ENCODE measurements around the gene ZFYVE28.

The ZFYVE28 gene

DNA sequence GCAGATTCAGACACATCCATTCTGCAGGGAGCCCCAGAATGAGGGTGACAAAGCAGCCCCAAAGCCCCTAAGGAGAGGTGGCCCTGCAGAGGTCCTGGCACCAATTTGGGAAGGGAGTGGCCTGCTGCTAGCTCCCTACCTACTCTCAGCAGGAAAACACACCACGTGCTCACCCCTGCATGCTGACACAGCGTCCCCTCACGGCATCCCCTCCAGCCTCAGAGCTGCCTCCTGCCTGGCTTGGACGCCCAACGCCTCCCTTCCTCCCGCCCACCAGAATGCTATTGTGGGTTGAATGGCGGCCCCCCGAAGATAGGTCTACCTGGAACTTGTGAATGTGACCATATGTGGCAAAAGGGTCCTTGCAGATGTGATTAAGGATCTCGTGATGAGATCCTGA is 28.8 kb downstream of the ZFYVE28 start:
- CTCF ChIA-PET = interaction anchor here (1.1 to 7.5 kb wide), 3 partner anchors 10 to 42 kb away, joined by 3 to 49 read pairs (median 8); no protein-coding TSS in a partner anchor
- Histone ChIP-seq H3K9me3 (ENCODE audit: control extremely low read depth in 1 of 5, control insufficient read depth in 4 of 5, insufficient read depth in 2 of 5, low read depth in 1 of 5, low read length in 4 of 5) (no peaks in the 10 kb centered on the region), H3K27me3 (replicated peaks in 2 of 5; ENCODE audit: control insufficient read depth in 4 of 5, insufficient read depth in 5 of 5, low read length in 4 of 5) (peaks cover 0 to 14% (median 9%) of the 10 kb centered on the region in 5 experiments), H3K27ac (ENCODE audit: insufficient read depth in 1 of 2, low read depth in 1 of 2, low read length in 2 of 2, poor library complexity in 1 of 2, severe bottlenecking in 2 of 2) (no peak overlapping the region), H3K4me3 (ENCODE audit: control insufficient read depth in 1 of 7, extremely low read depth in 1 of 7, insufficient read depth in 4 of 7, low read depth in 2 of 7, low read length in 6 of 7) (no peak overlapping the region), H3K36me3 (ENCODE audit: control insufficient read depth in 4 of 4, insufficient read depth in 4 of 4, low read length in 3 of 4) (no peaks in the 10 kb centered on the region), H3K4me1 (ENCODE audit: control extremely low read depth in 1 of 4, control insufficient read depth in 4 of 4, insufficient read depth in 4 of 4, low read length in 3 of 4) (peaks cover 5 to 40% (median 32%) of the 10 kb centered on the region in 4 experiments)
- no peak for DNase-seq
- WGBS (ENCODE audit: insufficient coverage) = 75% methylated on average over 4 of the region's 9 CpGs
- POLR2A ChIA-PET = no interaction called here

DNA sequence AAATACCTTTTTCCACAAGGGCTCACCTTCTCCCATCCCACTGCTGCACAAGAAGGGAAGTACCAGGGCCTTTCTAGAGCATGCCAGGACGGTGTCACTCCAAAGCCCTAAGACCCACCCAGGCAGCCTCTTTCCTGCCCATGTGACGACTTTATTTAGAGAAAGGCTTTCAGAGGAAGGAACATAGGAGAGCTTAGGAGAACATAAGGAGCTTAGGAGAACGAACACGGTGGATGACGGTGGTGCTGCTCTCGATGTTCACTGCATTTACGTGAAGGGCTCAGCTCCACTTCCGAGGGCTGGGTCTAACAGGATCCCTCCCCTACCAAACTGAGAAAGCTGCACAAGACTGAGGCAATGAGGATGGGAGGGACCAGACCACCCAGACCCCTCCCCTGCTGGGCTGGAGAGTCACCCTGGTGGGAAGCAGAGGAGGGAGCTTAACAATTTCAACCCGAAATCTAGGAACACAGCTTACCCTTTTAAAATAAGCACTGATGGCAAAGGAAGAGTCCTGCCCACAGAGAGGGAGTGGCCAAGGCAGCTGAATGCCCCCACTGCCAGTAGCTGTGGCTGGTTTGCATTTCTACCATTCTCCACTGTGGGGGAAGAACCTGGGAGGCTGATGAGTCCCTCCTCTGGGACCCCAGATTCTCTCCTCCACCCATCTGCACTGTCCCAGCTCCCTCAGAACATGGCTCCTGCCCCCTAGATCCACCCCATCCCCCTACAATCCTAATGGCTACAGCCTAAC is 29.8 kb downstream of the ZFYVE28 start:
- ChIA-PET POLR2A (no interaction called here), CTCF (interaction anchor here (0.9 to 7.5 kb wide), 6 partner anchors 9 to 54 kb away, joined by 3 to 49 read pairs (median 4); no protein-coding TSS in a partner anchor)
- H3K27ac ChIP-seq (ENCODE audit: insufficient read depth in 1 of 2, low read depth in 1 of 2, low read length in 2 of 2, poor library complexity in 1 of 2, severe bottlenecking in 2 of 2) = no peak overlapping the region

DNA sequence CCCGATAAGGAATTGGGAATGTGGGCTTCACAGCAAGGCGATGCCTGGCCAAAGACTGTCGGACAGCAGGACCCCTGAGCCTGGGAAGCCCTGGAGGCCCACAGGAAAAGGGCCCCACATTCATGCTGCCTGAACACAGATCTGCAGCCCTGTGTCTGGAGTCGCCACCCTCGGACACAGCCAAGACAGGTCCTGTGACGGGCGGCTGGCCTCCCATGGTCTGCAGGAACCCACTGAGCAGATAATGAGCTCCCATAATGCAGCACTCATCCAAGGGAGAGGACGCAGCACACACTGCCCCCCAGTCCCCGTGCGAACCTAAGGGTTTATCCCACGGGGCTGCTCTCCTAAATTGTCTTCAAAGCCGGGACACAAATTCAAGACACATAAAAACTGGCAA is 30.6 kb downstream of the ZFYVE28 start:
- DNase-seq = no peak
- Histone ChIP-seq H3K36me3 (ENCODE audit: control insufficient read depth in 4 of 4, insufficient read depth in 4 of 4, low read length in 3 of 4) (no peaks in the 10 kb centered on the region), H3K27ac (ENCODE audit: insufficient read depth in 1 of 2, low read depth in 1 of 2, low read length in 2 of 2, poor library complexity in 1 of 2, severe bottlenecking in 2 of 2) (no peak overlapping the region), H3K27me3 (replicated peaks in 2 of 5; ENCODE audit: control insufficient read depth in 4 of 5, insufficient read depth in 5 of 5, low read length in 4 of 5) (peaks cover 0 to 4% (median 0%) of the 10 kb centered on the region in 5 experiments), H3K4me3 (ENCODE audit: control insufficient read depth in 1 of 7, extremely low read depth in 1 of 7, insufficient read depth in 4 of 7, low read depth in 2 of 7, low read length in 6 of 7) (no peak overlapping the region), H3K4me1 (ENCODE audit: control extremely low read depth in 1 of 4, control insufficient read depth in 4 of 4, insufficient read depth in 4 of 4, low read length in 3 of 4) (peaks cover 5 to 32% (median 23%) of the 10 kb centered on the region in 4 experiments), H3K9me3 (ENCODE audit: control extremely low read depth in 1 of 5, control insufficient read depth in 4 of 5, insufficient read depth in 2 of 5, low read depth in 1 of 5, low read length in 4 of 5) (no peaks in the 10 kb centered on the region)
- ChIA-PET CTCF (interaction anchor here (0.9 to 7.5 kb wide), 6 partner anchors 8 to 55 kb away, joined by 3 to 49 read pairs (median 4); no protein-coding TSS in a partner anchor), POLR2A (no interaction called here)
- 92% methylated on average over 11 of the region's 12 CpGs for WGBS (ENCODE audit: insufficient coverage)

More for the DNA sequence above, 29.8 kb downstream of the ZFYVE28 start:
- DNase-seq = peak in 1 of 3 donors; percentile 15
- Histone ChIP-seq H3K4me3 (ENCODE audit: control insufficient read depth in 1 of 7, extremely low read depth in 1 of 7, insufficient read depth in 4 of 7, low read depth in 2 of 7, low read length in 6 of 7) (no peak overlapping the region), H3K9me3 (ENCODE audit: control extremely low read depth in 1 of 5, control insufficient read depth in 4 of 5, insufficient read depth in 2 of 5, low read depth in 1 of 5, low read length in 4 of 5) (no peaks in the 10 kb centered on the region), H3K4me1 (ENCODE audit: control extremely low read depth in 1 of 4, control insufficient read depth in 4 of 4, insufficient read depth in 4 of 4, low read length in 3 of 4) (peaks cover 5 to 36% (median 28%) of the 10 kb centered on the region in 4 experiments), H3K27me3 (replicated peaks in 2 of 5; ENCODE audit: control insufficient read depth in 4 of 5, insufficient read depth in 5 of 5, low read length in 4 of 5) (peaks cover 0 to 4% (median 4%) of the 10 kb centered on the region in 5 experiments), H3K36me3 (ENCODE audit: control insufficient read depth in 4 of 4, insufficient read depth in 4 of 4, low read length in 3 of 4) (no peaks in the 10 kb centered on the region)
- 63% methylated on average over 5 of the region's 9 CpGs for WGBS (ENCODE audit: insufficient coverage)

DNA sequence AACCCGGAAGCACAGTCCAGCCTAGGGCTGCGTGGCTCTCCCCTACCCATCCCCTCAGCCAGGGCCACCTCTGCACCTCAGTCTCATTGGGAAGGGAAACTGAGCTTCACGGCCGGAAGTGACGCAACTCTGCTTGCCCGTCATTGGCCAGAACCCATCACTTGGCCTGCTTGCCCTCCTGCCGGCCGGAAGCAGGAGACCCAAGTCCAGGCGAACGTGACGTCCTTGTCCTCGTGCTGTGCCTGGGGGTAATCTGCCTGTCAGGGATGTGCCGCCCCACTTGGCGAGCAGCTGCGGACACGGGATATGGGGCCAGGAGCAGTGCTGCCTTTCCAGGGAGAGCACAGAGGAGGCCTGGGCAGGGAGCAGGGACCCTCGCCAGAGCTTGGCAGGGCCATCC is 31.2 kb downstream of the ZFYVE28 start:
- Histone ChIP-seq H3K9me3 (ENCODE audit: control extremely low read depth in 1 of 5, control insufficient read depth in 4 of 5, insufficient read depth in 2 of 5, low read depth in 1 of 5, low read length in 4 of 5) (no peaks in the 10 kb centered on the region), H3K27me3 (replicated peaks in 2 of 5; ENCODE audit: control insufficient read depth in 4 of 5, insufficient read depth in 5 of 5, low read length in 4 of 5) (peaks cover 0 to 3% (median 0%) of the 10 kb centered on the region in 5 experiments), H3K27ac (ENCODE audit: insufficient read depth in 1 of 2, low read depth in 1 of 2, low read length in 2 of 2, poor library complexity in 1 of 2, severe bottlenecking in 2 of 2) (no peak overlapping the region), H3K36me3 (ENCODE audit: control insufficient read depth in 4 of 4, insufficient read depth in 4 of 4, low read length in 3 of 4) (no peaks in the 10 kb centered on the region), H3K4me3 (ENCODE audit: control insufficient read depth in 1 of 7, extremely low read depth in 1 of 7, insufficient read depth in 4 of 7, low read depth in 2 of 7, low read length in 6 of 7) (no peak overlapping the region), H3K4me1 (ENCODE audit: control extremely low read depth in 1 of 4, control insufficient read depth in 4 of 4, insufficient read depth in 4 of 4, low read length in 3 of 4) (peaks cover 5 to 32% (median 23%) of the 10 kb centered on the region in 4 experiments)
- 95% methylated on average over 16 of the region's 17 CpGs for WGBS (ENCODE audit: insufficient coverage)
- ChIA-PET POLR2A (no interaction called here), CTCF (interaction anchor here (1.3 to 7.5 kb wide), 3 partner anchors 15 to 33 kb away, joined by 3 to 49 read pairs (median 3); no protein-coding TSS in a partner anchor)
- DNase-seq = no peak

DNA sequence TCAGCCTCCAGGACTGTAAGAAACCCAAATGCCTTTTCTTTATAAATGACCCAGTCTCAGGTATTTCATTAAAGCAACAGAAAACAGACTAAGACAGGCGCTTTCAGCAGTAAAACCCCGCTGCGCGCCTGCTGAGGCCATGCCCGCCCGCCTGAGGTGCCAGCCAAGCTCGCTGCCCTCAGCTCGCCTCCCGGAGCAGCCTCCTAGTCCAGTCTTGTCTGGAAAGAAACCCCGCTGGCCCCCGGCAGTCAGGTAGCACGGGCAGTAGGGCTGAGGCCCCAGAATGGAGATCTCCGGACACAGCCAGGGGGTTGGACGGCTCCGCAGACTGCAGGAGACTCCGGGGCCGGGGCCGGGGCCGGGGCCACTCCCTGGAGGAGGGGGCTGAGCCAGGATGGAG is 31.7 kb downstream of the ZFYVE28 start:
- H3K9me3 ChIP-seq (ENCODE audit: control extremely low read depth in 1 of 5, control insufficient read depth in 4 of 5, insufficient read depth in 2 of 5, low read depth in 1 of 5, low read length in 4 of 5) = no peaks in the 10 kb centered on the region
- no peak overlapping the region for H3K4me3 ChIP-seq (ENCODE audit: control insufficient read depth in 1 of 7, extremely low read depth in 1 of 7, insufficient read depth in 4 of 7, low read depth in 2 of 7, low read length in 6 of 7)
- POLR2A ChIA-PET = interaction anchor here (0.6 kb wide), 1 partner anchor 125 kb away, joined by 3 read pairs; the partner anchor contains the start of gene MXD4
- no peak overlapping the region for H3K27ac ChIP-seq (ENCODE audit: insufficient read depth in 1 of 2, low read depth in 1 of 2, low read length in 2 of 2, poor library complexity in 1 of 2, severe bottlenecking in 2 of 2)
- peaks cover 0 to 3% (median 0%) of the 10 kb centered on the region in 5 experiments for H3K27me3 ChIP-seq (replicated peaks in 2 of 5; ENCODE audit: control insufficient read depth in 4 of 5, insufficient read depth in 5 of 5, low read length in 4 of 5)
- peaks cover 5 to 32% (median 23%) of the 10 kb centered on the region in 4 experiments for H3K4me1 ChIP-seq (ENCODE audit: control extremely low read depth in 1 of 4, control insufficient read depth in 4 of 4, insufficient read depth in 4 of 4, low read length in 3 of 4)
- WGBS (ENCODE audit: insufficient coverage) = 98% methylated on average over 13 of the region's 19 CpGs
- CTCF ChIA-PET = interaction anchor here (1.2 kb wide), 1 partner anchor 26 kb away, joined by 3 read pairs; no protein-coding TSS in a partner anchor
- DNase-seq = no peak
- no peaks in the 10 kb centered on the region for H3K36me3 ChIP-seq (ENCODE audit: control insufficient read depth in 4 of 4, insufficient read depth in 4 of 4, low read length in 3 of 4)

DNA sequence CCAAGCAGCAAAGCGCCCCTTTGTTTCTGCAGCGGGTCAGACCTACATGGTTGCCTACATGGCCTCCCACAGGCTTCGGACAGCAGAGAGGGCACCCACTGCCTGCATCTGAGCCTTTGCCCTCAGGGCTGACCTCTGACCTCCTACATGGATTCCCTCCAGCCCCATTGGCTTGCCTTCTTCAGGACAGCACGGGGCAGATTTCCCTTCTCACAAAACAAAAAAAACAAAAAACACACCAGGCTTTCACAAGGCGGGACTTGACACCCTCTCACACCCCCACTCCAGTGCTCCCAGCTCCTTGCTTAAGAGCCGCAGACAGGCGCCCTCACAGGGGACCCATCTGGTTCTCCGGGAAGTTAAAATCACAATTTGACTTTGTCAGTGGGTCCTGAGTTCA is 32.9 kb downstream of the ZFYVE28 start:
- no peak for DNase-seq
- Histone ChIP-seq H3K4me1 (ENCODE audit: control extremely low read depth in 1 of 4, control insufficient read depth in 4 of 4, insufficient read depth in 4 of 4, low read length in 3 of 4) (peaks cover 1 to 22% (median 16%) of the 10 kb centered on the region in 4 experiments), H3K27me3 (replicated peaks in 2 of 5; ENCODE audit: control insufficient read depth in 4 of 5, insufficient read depth in 5 of 5, low read length in 4 of 5) (peaks cover 0 to 3% (median 0%) of the 10 kb centered on the region in 5 experiments), H3K9me3 (ENCODE audit: control extremely low read depth in 1 of 5, control insufficient read depth in 4 of 5, insufficient read depth in 2 of 5, low read depth in 1 of 5, low read length in 4 of 5) (no peaks in the 10 kb centered on the region), H3K4me3 (ENCODE audit: control insufficient read depth in 1 of 7, extremely low read depth in 1 of 7, insufficient read depth in 4 of 7, low read depth in 2 of 7, low read length in 6 of 7) (no peak overlapping the region), H3K36me3 (ENCODE audit: control insufficient read depth in 4 of 4, insufficient read depth in 4 of 4, low read length in 3 of 4) (no peaks in the 10 kb centered on the region), H3K27ac (ENCODE audit: insufficient read depth in 1 of 2, low read depth in 1 of 2, low read length in 2 of 2, poor library complexity in 1 of 2, severe bottlenecking in 2 of 2) (no peak overlapping the region)
- ChIA-PET POLR2A (no interaction called here), CTCF (interaction anchor here (0.6 to 1.0 kb wide), 2 partner anchors 10 to 81 kb away, joined by 3 read pairs; no protein-coding TSS in a partner anchor)
- 98% methylated on average over 7 of the region's 8 CpGs for WGBS (ENCODE audit: insufficient coverage)

DNA sequence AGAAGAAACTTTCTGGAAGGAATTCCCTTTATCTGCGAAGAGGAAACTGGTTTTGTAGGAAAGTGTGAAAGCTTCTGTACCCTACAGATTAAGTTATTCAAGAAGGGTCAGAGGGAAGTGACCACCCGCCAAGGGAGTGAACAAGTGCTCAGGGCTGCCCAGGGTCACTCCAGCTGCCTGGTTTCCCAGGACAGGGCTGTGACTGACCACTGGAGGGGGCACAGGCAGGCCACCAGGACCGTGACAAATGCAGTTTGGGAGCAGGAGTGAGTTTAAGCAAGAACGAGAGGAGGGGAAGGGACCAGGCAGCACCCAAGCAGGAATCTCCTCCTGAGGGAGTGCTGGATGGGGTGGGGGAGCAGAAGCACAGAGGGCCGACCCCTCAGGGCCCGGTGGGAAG is 34.2 kb downstream of the ZFYVE28 start:
- H3K9me3 ChIP-seq (ENCODE audit: control extremely low read depth in 1 of 5, control insufficient read depth in 4 of 5, insufficient read depth in 2 of 5, low read depth in 1 of 5, low read length in 4 of 5) = no peaks in the 10 kb centered on the region
- WGBS (ENCODE audit: insufficient coverage) = 95% methylated on average over 4 of the region's 6 CpGs
- ChIA-PET CTCF (interaction anchor here (1.0 to 1.1 kb wide), 2 partner anchors 9 to 22 kb away, joined by 3 read pairs; no protein-coding TSS in a partner anchor), POLR2A (no interaction called here)
- H3K27me3 ChIP-seq (replicated peaks in 2 of 5; ENCODE audit: control insufficient read depth in 4 of 5, insufficient read depth in 5 of 5, low read length in 4 of 5) = no peaks in the 10 kb centered on the region
- no peak overlapping the region for H3K27ac ChIP-seq (ENCODE audit: insufficient read depth in 1 of 2, low read depth in 1 of 2, low read length in 2 of 2, poor library complexity in 1 of 2, severe bottlenecking in 2 of 2)
- no peak overlapping the region for H3K4me3 ChIP-seq (ENCODE audit: control insufficient read depth in 1 of 7, extremely low read depth in 1 of 7, insufficient read depth in 4 of 7, low read depth in 2 of 7, low read length in 6 of 7)
- no peak for DNase-seq
- H3K36me3 ChIP-seq (ENCODE audit: control insufficient read depth in 4 of 4, insufficient read depth in 4 of 4, low read length in 3 of 4) = no peaks in the 10 kb centered on the region
- peaks cover 0 to 10% (median 5%) of the 10 kb centered on the region in 4 experiments for H3K4me1 ChIP-seq (ENCODE audit: control extremely low read depth in 1 of 4, control insufficient read depth in 4 of 4, insufficient read depth in 4 of 4, low read length in 3 of 4)
